ENCODE measurements around the gene CELF1. TPM values are rescaled to one million over a fixed set of nuclear protein-coding genes. Genes with fewer than 3 reads are reported as not detected.

The CELF1 gene
- polyA plus RNA-seq, 1 of the 3 experiments (the other 2 are of a cell fraction): 47.5 TPM

GRCh38 chr11:47433157-47433556, 119.8 kb downstream of the CELF1 start:
- no peak overlapping the region for H3K4me2 ChIP-seq
- ChIA-PET CTCF (no interaction called here), POLR2A (no interaction called here)
- no peak overlapping the region for H3K9ac ChIP-seq
- H3K27me3 ChIP-seq (ENCODE audit: insufficient read depth): no peaks in the 10 kb centered on the region
- H4K20me1 ChIP-seq (ENCODE audit: insufficient read depth): no peaks in the 10 kb centered on the region
- no peaks in the 10 kb centered on the region for H3K79me2 ChIP-seq (ENCODE audit: insufficient read depth)
- peaks cover 8% of the 10 kb centered on the region for H3F3A ChIP-seq (replicated peaks; ENCODE audit: insufficient read depth)
- no peaks in the 10 kb centered on the region for H3K4me1 ChIP-seq (ENCODE audit: control insufficient read depth in 1 of 2, insufficient read depth in 2 of 2, low read depth in 1 of 2, low read length in 1 of 2)
- no peaks in the 10 kb centered on the region for H3K36me3 ChIP-seq (replicated peaks in 1 of 2; ENCODE audit: control insufficient read depth in 1 of 2, insufficient read depth in 2 of 2, low read length in 1 of 2)
- H3K9me3 ChIP-seq: no peaks in the 10 kb centered on the region
- no peak overlapping the region for H2AFZ ChIP-seq (ENCODE audit: low read depth)
- H3K27ac ChIP-seq (ENCODE audit: low read depth in 2 of 2, low read length in 1 of 2): no peak overlapping the region
- TF ChIP-seq GABPA (IDR thresholded peaks at IDR 0.05; ENCODE audit: low read depth): no peak
- no peak for TF ChIP-seq EP300 (IDR thresholded peaks at IDR 0.05; ENCODE audit: borderline replicate concordance in 1 of 2, low read depth in 1 of 2, low read length in 1 of 2)
- no peak for TF ChIP-seq USF2 (IDR thresholded peaks at IDR 0.05; ENCODE audit: borderline replicate concordance, low read depth, low read length)
- no peak for TF ChIP-seq ZBTB33 (IDR thresholded peaks at IDR 0.05; ENCODE audit: borderline replicate concordance, low read depth)
- TF ChIP-seq ELF1 (IDR thresholded peaks at IDR 0.05): no peak
- no peak for TF ChIP-seq RAD21 (IDR thresholded peaks at IDR 0.05; ENCODE audit: low read length)
- no peak for TF ChIP-seq NFIC (IDR thresholded peaks at IDR 0.05; ENCODE audit: borderline replicate concordance)
- TF ChIP-seq SIN3A (IDR thresholded peaks at IDR 0.05; ENCODE audit: borderline replicate concordance, low read depth, low read length): no peak
- TF ChIP-seq EZH2phosphoT487 (IDR thresholded peaks at IDR 0.05; ENCODE audit: borderline replicate concordance, low read depth): no peak
- no peak for TF ChIP-seq YY1 (IDR thresholded peaks at IDR 0.05; ENCODE audit: low read depth)
- TF ChIP-seq NRF1 (IDR thresholded peaks at IDR 0.05; ENCODE audit: low read depth, low read length): no peak
- no peak for TF ChIP-seq RFX5 (IDR thresholded peaks at IDR 0.05; ENCODE audit: low read length)
- H3K4me3 ChIP-seq (ENCODE audit: low read depth in 2 of 2, low read length in 1 of 2): no peak overlapping the region
- H3K9me2 ChIP-seq: no peaks in the 10 kb centered on the region
- DNase-seq: no peak
- 72% methylated on average over 3 of the region's 3 CpGs for WGBS (ENCODE audit: low lambda C conversion rate)

GRCh38 chr11:47431356-47432083, 121.4 kb downstream of the CELF1 start:
- Histone ChIP-seq H3K9me2 (no peaks in the 10 kb centered on the region), H3K4me3 (ENCODE audit: low read depth in 2 of 2, low read length in 1 of 2) (no peak overlapping the region), H3K27me3 (ENCODE audit: insufficient read depth) (no peaks in the 10 kb centered on the region), H4K20me1 (ENCODE audit: insufficient read depth) (no peaks in the 10 kb centered on the region), H2AFZ (ENCODE audit: low read depth) (no peak overlapping the region), H3K27ac (ENCODE audit: low read depth in 2 of 2, low read length in 1 of 2) (no peak overlapping the region), H3K4me2 (no peak overlapping the region), H3K4me1 (ENCODE audit: control insufficient read depth in 1 of 2, insufficient read depth in 2 of 2, low read depth in 1 of 2, low read length in 1 of 2) (no peaks in the 10 kb centered on the region), H3K79me2 (ENCODE audit: insufficient read depth) (no peaks in the 10 kb centered on the region), H3K9me3 (no peaks in the 10 kb centered on the region), H3K36me3 (replicated peaks in 1 of 2; ENCODE audit: control insufficient read depth in 1 of 2, insufficient read depth in 2 of 2, low read length in 1 of 2) (no peaks in the 10 kb centered on the region), H3F3A (replicated peaks; ENCODE audit: insufficient read depth) (peaks cover 15% of the 10 kb centered on the region), H3K9ac (no peak overlapping the region)
- ChIA-PET CTCF (interaction anchor here (0.6 to 1.0 kb wide), 2 partner anchors 38 to 58 kb away, joined by 3 to 4 read pairs; no protein-coding TSS in a partner anchor), POLR2A (no interaction called here)
- TF ChIP-seq JUND (IDR thresholded peaks at IDR 0.05) (no peak), EZH2phosphoT487 (IDR thresholded peaks at IDR 0.05; ENCODE audit: borderline replicate concordance, low read depth) (no peak), TAF1 (IDR thresholded peaks at IDR 0.05; ENCODE audit: borderline replicate concordance, low read depth, low read length) (no peak), CHD2 (IDR thresholded peaks at IDR 0.05; ENCODE audit: low read length, partially characterized antibody) (no peak), USF1 (IDR thresholded peaks at IDR 0.05; ENCODE audit: borderline replicate concordance, low read depth) (no peak), REST (IDR thresholded peaks at IDR 0.05; ENCODE audit: low read depth, low read length) (no peak), NFIC (IDR thresholded peaks at IDR 0.05; ENCODE audit: borderline replicate concordance) (no peak), PBX3 (IDR thresholded peaks at IDR 0.05) (no peak), NRF1 (IDR thresholded peaks at IDR 0.05; ENCODE audit: low read depth, low read length) (no peak)
- no peak for DNase-seq
- 92% methylated on average over 9 of the region's 9 CpGs for WGBS (ENCODE audit: low lambda C conversion rate)
